PFSK-1 (cell line): ENCODE results near the gene NLK.

Experiments
- FOXP2 ChIP-seq: optimal IDR thresholded peaks from 2 replicates; pipeline ENCODE3; 2011; ENCODE audit warnings: borderline replicate concordance, control low read depth, inconsistent platforms; ENCODE audit not compliant: insufficient read depth; ENCODE audit errors: extremely low read length, extremely low read depth
- POLR2AphosphoS5 ChIP-seq: IDR thresholded peaks from 2 replicates; pipeline ENCODE4 v1.6.1; 2012; ENCODE audit warnings: low read depth, mild to moderate bottlenecking, control low read depth, low read length, moderate library complexity
- SIN3A ChIP-seq: IDR thresholded peaks from 2 replicates; pipeline ENCODE4 v1.6.1; 2012; ENCODE audit warnings: mild to moderate bottlenecking, low read length, moderate library complexity, borderline replicate concordance; ENCODE audit not compliant: insufficient read depth
- TAF1 ChIP-seq: IDR thresholded peaks from 2 replicates; pipeline ENCODE4 v1.6.1; 2012; ENCODE audit warnings: low read length, control low read depth, borderline replicate concordance; ENCODE audit not compliant: insufficient read depth
- TF ChIP-seq, protein P1 (sequence below), 2 experiments: IDR thresholded peaks; 2 replicates each; pipeline versions ENCODE4 v1.6.1 to v1.8.0; 2011 to 2012; ENCODE audit warnings: low read depth in 2 of 2, low read length in 2 of 2, control low read depth in 1 of 2, inconsistent platforms in 1 of 2, mild to moderate bottlenecking in 1 of 2, moderate library complexity in 1 of 2; ENCODE audit not compliant: insufficient read depth in 1 of 2

GRCh38 chr17:28056276-28056620, 13.8 kb downstream of the NLK start:
- TF ChIP-seq POLR2AphosphoS5 (no peak), SIN3A (no peak), TAF1 (no peak), FOXP2 (no peak)
- TF ChIP-seq, protein P1, sequence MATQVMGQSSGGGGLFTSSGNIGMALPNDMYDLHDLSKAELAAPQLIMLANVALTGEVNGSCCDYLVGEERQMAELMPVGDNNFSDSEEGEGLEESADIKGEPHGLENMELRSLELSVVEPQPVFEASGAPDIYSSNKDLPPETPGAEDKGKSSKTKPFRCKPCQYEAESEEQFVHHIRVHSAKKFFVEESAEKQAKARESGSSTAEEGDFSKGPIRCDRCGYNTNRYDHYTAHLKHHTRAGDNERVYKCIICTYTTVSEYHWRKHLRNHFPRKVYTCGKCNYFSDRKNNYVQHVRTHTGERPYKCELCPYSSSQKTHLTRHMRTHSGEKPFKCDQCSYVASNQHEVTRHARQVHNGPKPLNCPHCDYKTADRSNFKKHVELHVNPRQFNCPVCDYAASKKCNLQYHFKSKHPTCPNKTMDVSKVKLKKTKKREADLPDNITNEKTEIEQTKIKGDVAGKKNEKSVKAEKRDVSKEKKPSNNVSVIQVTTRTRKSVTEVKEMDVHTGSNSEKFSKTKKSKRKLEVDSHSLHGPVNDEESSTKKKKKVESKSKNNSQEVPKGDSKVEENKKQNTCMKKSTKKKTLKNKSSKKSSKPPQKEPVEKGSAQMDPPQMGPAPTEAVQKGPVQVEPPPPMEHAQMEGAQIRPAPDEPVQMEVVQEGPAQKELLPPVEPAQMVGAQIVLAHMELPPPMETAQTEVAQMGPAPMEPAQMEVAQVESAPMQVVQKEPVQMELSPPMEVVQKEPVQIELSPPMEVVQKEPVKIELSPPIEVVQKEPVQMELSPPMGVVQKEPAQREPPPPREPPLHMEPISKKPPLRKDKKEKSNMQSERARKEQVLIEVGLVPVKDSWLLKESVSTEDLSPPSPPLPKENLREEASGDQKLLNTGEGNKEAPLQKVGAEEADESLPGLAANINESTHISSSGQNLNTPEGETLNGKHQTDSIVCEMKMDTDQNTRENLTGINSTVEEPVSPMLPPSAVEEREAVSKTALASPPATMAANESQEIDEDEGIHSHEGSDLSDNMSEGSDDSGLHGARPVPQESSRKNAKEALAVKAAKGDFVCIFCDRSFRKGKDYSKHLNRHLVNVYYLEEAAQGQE (IDR thresholded peaks at IDR 0.05; ENCODE audit: insufficient read depth in 1 of 2, low read depth in 2 of 2, low read length in 2 of 2), result no peak
